ENCODE results near the gene SLC26A8.
"Not testable (repeated sequence)": the region's sequence is repeated elsewhere in the genome, so short reads cannot be mapped to it uniquely, and the experiment has no call there.

Gene SLC26A8

DNA sequence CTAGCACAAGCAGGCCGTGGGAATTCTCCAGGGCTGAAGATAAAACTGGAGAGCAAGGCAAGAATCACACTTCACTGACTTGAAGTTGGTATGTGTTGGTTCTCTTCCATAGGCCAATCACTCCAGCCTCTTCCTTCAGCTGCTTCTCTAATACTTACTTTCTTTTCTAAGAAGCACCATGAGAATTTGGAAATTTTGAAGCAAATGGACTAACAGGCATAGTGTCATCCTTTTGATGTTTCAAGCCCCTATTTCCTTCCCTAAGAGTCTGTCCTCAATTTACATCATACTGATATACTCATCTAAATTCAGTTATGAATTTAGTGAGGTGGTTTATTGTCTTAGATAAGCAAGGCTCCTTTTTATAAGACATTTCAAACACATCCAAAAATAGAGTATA, 24.0 kb downstream of the SLC26A8 start:
- no peak for DNase-seq

- no peak for DNase-seq
Observed at GRCh38 chr6:35993150-35993549, 31.3 kb downstream of the SLC26A8 start.

- DNase-seq: not testable (repeated sequence)
Observed at GRCh38 chr6:35988047-35988446, 36.4 kb downstream of the SLC26A8 start.

DNA sequence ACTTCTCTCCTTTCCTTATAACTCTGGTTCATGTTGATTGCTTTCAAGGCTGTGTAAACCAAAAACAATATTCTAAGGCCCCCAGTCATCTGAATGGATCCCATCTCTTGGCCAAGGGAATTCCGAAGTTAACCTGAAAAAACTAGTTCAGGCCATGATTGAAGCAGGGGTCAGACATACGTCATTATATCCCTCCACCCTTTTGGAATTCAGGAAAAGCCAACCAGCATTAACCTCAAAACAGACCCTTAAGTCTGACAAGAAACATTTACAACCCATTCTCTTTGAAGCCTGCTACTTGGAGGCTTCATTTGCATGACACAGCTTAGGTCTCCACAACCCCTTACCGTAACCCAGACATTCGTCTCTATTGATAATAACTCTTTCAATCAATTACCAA, 39.7 kb downstream of the SLC26A8 start:
- no peak for DNase-seq

- no peak for DNase-seq
Observed at GRCh38 chr6:35980991-35981645, 43.3 kb downstream of the SLC26A8 start.

- DNase-seq: not testable (repeated sequence)
Observed at GRCh38 chr6:35980126-35980525, 44.3 kb downstream of the SLC26A8 start.

- DNase-seq: no peak
Observed at GRCh38 chr6:35977308-35977707, 47.1 kb downstream of the SLC26A8 start.

GRCh38 chr6:35973670-35974222, 50.7 kb downstream of the SLC26A8 start:
- DNase-seq: no peak

- no peak for DNase-seq
Observed at GRCh38 chr6:35972471-35973367, 51.7 kb downstream of the SLC26A8 start.

- DNase-seq: no peak
Observed at GRCh38 chr6:35970181-35970580, 54.3 kb downstream of the SLC26A8 start.

DNA sequence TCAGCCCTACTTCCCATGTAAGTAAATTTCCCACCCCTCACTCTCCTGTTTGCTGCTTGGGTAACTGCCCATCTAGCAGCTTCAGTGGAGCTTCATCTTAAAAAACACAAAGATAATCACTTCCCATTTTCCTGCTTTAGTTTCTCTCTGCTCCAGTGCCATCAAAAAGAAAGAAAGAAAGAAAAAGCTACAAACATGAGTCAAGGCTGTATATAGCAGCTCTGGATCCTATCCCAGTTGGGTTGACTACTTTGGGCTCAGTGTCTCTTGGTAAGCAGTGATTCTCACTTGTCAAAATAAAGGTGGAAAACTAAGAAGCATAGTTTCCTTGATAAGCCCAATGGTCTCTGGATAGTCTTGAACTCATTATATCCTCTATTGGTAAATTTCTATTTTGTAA, 54.8 kb downstream of the SLC26A8 start:
- DNase-seq: no peak

- no peak for DNase-seq
Observed at GRCh38 chr6:35968821-35969220, 55.6 kb downstream of the SLC26A8 start.

- DNase-seq: no peak
Observed at GRCh38 chr6:35967076-35967774, 57.2 kb downstream of the SLC26A8 start.

GRCh38 chr6:35962779-35963560, 61.5 kb downstream of the SLC26A8 start:
- no peak for DNase-seq

GRCh38 chr6:35960187-35960586, 64.3 kb downstream of the SLC26A8 start:
- no peak for DNase-seq

GRCh38 chr6:35955970-35956369, 68.5 kb downstream of the SLC26A8 start:
- no peak for DNase-seq

- no peak for DNase-seq
Observed at GRCh38 chr6:35955521-35955920, 68.9 kb downstream of the SLC26A8 start.

DNA sequence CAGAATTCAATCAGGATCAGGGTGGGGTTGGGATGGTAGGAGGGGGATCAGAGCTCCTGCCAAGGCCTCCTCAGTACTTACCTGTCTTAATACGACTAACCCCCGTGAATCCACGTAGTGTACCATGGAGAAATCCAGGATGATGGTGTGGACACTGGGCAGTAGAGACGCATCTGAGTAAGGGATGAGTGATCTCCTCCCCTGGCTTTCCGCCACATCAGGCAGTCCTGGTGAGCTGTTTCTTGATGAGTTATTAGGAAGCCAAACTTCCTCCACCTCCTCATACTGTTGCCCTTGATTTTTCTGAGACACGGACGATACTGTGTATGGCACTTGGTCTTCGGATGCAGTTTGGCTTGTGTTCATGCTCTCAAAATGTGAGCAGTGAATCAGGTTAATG, 69.4 kb downstream of the SLC26A8 start:
- DNase-seq: no peak

- no peak for DNase-seq
Observed at GRCh38 chr6:35954333-35954732, 70.1 kb downstream of the SLC26A8 start.

GRCh38 chr6:35948725-35949124, 75.7 kb downstream of the SLC26A8 start:
- DNase-seq: no peak

DNA sequence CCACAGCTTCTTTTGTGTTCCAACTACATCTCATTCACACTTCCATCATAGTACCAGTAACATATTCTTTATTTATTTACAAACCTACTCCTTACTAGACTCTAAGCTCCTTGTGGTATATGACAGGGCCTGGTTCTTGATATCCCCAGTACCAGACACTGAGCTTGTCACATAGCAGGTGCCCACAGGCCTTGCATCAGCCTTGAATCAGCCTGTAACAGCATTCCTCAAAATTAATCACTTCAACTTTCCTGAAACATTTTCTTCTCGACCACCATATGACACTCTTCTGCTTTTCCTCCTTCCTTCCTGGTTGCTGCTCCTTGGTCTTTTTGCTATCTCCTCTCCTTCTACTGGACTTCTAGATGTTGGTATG, 78.8 kb downstream of the SLC26A8 start:
- DNase-seq: no peak

- no peak for DNase-seq
Observed at GRCh38 chr6:35943390-35943789, 81.1 kb downstream of the SLC26A8 start.

DNA sequence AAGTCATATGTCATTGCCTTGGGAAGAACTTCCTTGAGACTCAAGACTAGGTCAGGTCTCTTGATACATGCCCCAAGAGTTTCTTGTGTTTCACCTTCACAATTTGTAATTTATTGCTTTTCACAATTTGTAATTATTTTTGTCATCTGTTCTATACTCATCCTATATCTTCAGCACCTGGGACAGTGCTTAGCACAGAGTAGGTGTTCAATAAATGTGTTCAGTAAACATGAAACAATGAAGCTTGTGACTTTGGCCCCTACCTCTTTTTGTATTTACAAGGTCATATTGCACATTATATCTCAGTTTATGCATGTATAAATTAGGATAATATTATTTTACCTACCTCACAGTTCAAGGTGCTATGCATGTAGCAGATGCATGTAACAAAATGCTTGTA, 82.1 kb downstream of the SLC26A8 start:
- no peak for DNase-seq

Data from CD4-positive, alpha-beta T cell treated with Interleukin-15 for 1 hour (primary cell).